Spleen (tissue), 11 donors: ENCODE results near the gene SMG6. TPM values are rescaled to one million over a fixed set of nuclear protein-coding genes. Genes with fewer than 3 reads are reported as not detected.

Source experiments
- DNase-seq: peaks from one replicate; pipeline ENCODE4 v3.0.0-alpha.2; 2020
- H3K27ac ChIP-seq, 8 donors: fragments of 200-600 bp; sonication (generic) in 7 of 8; 1 replicate in 4 of 8; 2 replicates in 4 of 8; pipeline versions ENCODE4 v1.5.0 to v1.8.0; 2016 to 2021; ENCODE audit warnings: inconsistent platforms in 4 of 8, mild to moderate bottlenecking in 4 of 8, moderate library complexity in 1 of 8
- H3K27me3 ChIP-seq, 7 donors: fragments of 200-600 bp; sonication (generic) in 6 of 7; replicated peaks in 1 of 7; 1 replicate in 4 of 7; 2 replicates in 3 of 7; pipeline versions ENCODE4 v1.5.0 to v1.8.0; 2016 to 2021; ENCODE audit warnings: inconsistent platforms in 3 of 7, mild to moderate bottlenecking in 1 of 7
- H3K36me3 ChIP-seq, 6 donors: fragments of 200-600 bp; sonication (generic) in 5 of 6; 1 replicate in 4 of 6; 2 replicates in 2 of 6; pipeline versions ENCODE4 v1.5.0 to v1.8.0; 2016 to 2021; ENCODE audit warnings: inconsistent platforms in 2 of 6
- H3K4me1 ChIP-seq, 6 donors: fragments of 200-600 bp; sonication (generic) in 5 of 6; 1 replicate in 3 of 6; 2 replicates in 3 of 6; pipeline versions ENCODE4 v1.5.0 to v1.8.0; 2016 to 2021; ENCODE audit warnings: inconsistent platforms in 3 of 6
- H3K4me3 ChIP-seq, 8 donors: fragments of 200-600 bp; sonication (generic) in 7 of 8; 1 replicate in 4 of 8; 2 replicates in 4 of 8; pipeline versions ENCODE4 v1.5.0 to v1.8.0; 2016 to 2021; ENCODE audit warnings: inconsistent platforms in 4 of 8, mild to moderate bottlenecking in 4 of 8, moderate library complexity in 2 of 8
- H3K9me3 ChIP-seq, 8 donors: fragments of 200-600 bp; sonication (generic) in 7 of 8; 1 replicate in 4 of 8; 2 replicates in 4 of 8; pipeline versions ENCODE4 v1.5.0 to v1.8.0; 2016 to 2021; ENCODE audit warnings: inconsistent platforms in 4 of 8
- CTCF ChIP-seq, 11 experiments: fragments of 200-600 bp in 7 of 11; fragments of 450-650 bp in 4 of 11; sonication (generic) in 4 of 11; IDR thresholded peaks in 8 of 11; conservative IDR thresholded peaks in 3 of 11; 1 replicate in 7 of 11; 2 replicates in 4 of 11; pipeline versions ENCODE4 v1.4.0 to v1.8.0; 2016 to 2021; ENCODE audit warnings: antibody characterized with exemption in 11 of 11, inconsistent platforms in 4 of 11, mild to moderate bottlenecking in 1 of 11
- POLR2A ChIP-seq, 3 donors: fragments of 450-650 bp; IDR thresholded peaks; one replicate each; pipeline ENCODE4 v1.5.1; 2017; ENCODE audit warnings: antibody characterized with exemption in 3 of 3, mild to moderate bottlenecking in 1 of 3
- POLR2AphosphoS5 ChIP-seq, 3 donors: sonication (generic); formaldehyde crosslinking; IDR thresholded peaks; one replicate each; pipeline ENCODE4 v1.5.1; 2017; ENCODE audit warnings: antibody characterized with exemption in 3 of 3
- WGBS, 5 donors: extraction: QIAGEN DNeasy Blood & Tissue Kit in 3 of 5; methylation state at CpG; one replicate each; pipeline versions ENCODE4 v1.1.5 to v1.1.7; 2013 to 2018; 5-methylcytosine and 5-hydroxymethylcytosine counted together
- intact Hi-C: fragments of 100-400 bp; cut with DNase I; formaldehyde crosslinking; loops from one replicate; pipeline ENCODE4 v1.15.0; 2023; ENCODE audit warnings: low total_unique reads
- polyA plus RNA-seq, 3 donors: library from polyadenylated mRNA; stranded (reverse); fragments of 200-250 nt; gene quantifications; one replicate each; pipeline ENCODE4 v1.2.1, GENCODE V29; 2013
- total RNA-seq, 7 donors: library from RNA; depleted of rRNA in 3 of 7; stranded (reverse); fragments of >200 nt in 3 of 7; fragmentation: NEBNext Ultra II Directional in 4 of 7; extraction: Animal tissue kit (Norgen Biotek cat#: 25700) in 4 of 7; gene quantifications; one replicate each; pipeline versions ENCODE4 v1.1.0 to v1.2.1, GENCODE V29; 2016 to 2021
- donor health status: healthy with polysubstance abuse.
- donor health status: DM: no; HTN: no; CAD: no; lungs with moderate emphysema.
- donor health status: DM: no; HTN: no; CAD: no.
- donor health status: Bipolar disorder and iron deficiency.
- donor health status: healthy.
- donor health status: DM: no; HTN: no; CAD: no.
- donor health status: DM: yes; HTN: yes; CAD: no.

SMG6 gene
- total and polyA plus RNA-seq, 10 donors = 9.7 to 44.2 (median 28.0) TPM

DNA sequence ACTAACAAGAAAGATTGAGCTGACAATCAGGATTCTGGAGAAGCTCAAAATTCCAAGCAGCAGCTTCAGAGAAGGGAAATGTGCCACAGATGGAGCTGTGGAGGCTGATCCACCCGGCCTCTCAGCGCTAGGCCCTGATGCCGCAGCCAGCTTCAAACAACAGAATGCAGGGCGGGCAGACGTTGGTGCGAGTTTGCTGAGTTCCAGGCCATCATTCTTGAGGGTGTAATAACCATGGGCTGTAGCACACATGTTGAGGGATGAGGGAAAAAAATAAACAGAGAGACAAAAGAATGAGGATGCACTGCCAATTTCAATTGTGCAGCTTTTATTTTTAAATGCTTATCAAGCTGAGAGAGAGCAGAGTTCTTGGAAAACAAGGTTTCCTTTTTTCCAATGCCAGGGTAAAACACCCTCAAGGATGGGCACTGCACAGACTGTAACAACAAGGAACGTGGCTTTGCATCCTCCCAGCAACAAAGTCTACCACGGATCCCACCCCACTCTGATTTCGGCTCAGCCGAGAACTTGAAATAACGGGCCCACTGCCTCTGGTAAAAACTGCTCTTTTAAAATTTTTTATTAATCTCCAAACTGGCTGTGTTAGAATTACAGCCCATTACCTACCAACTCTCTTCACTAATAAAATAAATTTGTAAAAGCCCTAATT is 90.2 kb downstream of the SMG6 start:
- no peak for DNase-seq
- H3K4me1 ChIP-seq = peaks cover 27 to 60% (median 40%) of the 10 kb centered on the region in 6 donors

GRCh38 chr17:2212400-2212981 is 91.1 kb downstream of the SMG6 start:
- intact Hi-C loops = no loop called here
- Histone ChIP-seq H3K9me3 (no peaks in the 10 kb centered on the region), H3K27me3 (no peaks in the 10 kb centered on the region), H3K4me1 (peaks cover 27 to 60% (median 39%) of the 10 kb centered on the region in 6 donors), H3K27ac (peak overlapping the region; percentile 74 to 91 (median 86)), H3K36me3 (peaks cover 0 to 15% (median 0%) of the 10 kb centered on the region in 6 donors), H3K4me3 (no peak overlapping the region)
- DNase-seq = no peak
- WGBS, 5 donors = 79 to 89% (median 82%) methylated on average over 10 of the region's 10 CpGs
- no peak for TF ChIP-seq CTCF (IDR thresholded peaks at IDR 0.05 in 8 of 11, conservative IDR thresholded peaks at IDR 0.05 in 3 of 11)
- no peak for TF ChIP-seq POLR2A (IDR thresholded peaks at IDR 0.05)
- no peak for TF ChIP-seq POLR2AphosphoS5 (IDR thresholded peaks at IDR 0.05)

More for the DNA sequence above, 90.2 kb downstream of the SMG6 start:
- H3K9me3 ChIP-seq = no peaks in the 10 kb centered on the region
- 80 to 87% (median 85%) methylated on average over 11 of the region's 11 CpGs for WGBS, 5 donors
- H3K4me3 ChIP-seq = no peak overlapping the region
- intact Hi-C loops = no loop called here
- no peaks in the 10 kb centered on the region for H3K27me3 ChIP-seq
- peak overlapping the region; percentile 74 to 91 (median 86) for H3K27ac ChIP-seq
- H3K36me3 ChIP-seq = peaks cover 0 to 12% (median 0%) of the 10 kb centered on the region in 6 donors
- TF ChIP-seq POLR2AphosphoS5 (IDR thresholded peaks at IDR 0.05) = no peak
- no peak for TF ChIP-seq CTCF (IDR thresholded peaks at IDR 0.05 in 8 of 11, conservative IDR thresholded peaks at IDR 0.05 in 3 of 11)
- TF ChIP-seq POLR2A (IDR thresholded peaks at IDR 0.05) = no peak

DNA sequence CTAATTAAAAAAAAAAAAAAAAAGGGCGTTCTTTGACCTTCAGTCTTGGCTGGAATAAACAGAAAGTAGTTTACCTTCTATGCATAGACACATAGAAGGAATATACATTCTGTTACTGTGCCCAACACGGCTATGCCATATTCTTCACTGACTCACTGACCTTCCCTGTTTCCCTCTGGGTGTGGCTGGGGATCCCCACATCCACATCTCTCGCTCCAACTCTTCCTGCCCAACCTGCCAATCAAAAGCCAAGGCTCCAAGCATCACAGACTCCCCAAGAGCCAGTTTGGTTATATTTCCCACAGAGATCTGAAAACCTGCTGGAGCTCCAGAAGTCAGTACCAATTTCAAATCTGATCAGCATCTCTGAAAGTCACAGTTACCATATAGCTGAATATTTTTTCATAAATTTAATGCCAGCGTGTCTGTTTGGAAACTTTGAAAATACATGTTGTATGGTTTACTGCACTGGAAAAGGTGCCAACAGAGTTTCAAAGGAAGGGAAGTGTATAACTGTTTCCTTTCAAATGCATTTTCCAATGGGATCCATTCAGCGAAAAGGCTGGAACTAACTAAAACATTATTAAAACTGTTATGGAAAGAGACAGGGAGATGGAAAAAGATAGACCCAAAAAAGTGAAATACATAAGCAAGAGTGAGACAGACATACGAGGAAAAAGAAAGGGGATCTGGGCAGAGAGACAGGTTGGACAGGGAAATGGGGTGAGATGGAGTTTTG is 91.8 kb downstream of the SMG6 start:
- H3K4me3 ChIP-seq = no peak overlapping the region
- no peak for TF ChIP-seq CTCF (IDR thresholded peaks at IDR 0.05 in 8 of 11, conservative IDR thresholded peaks at IDR 0.05 in 3 of 11)
- TF ChIP-seq POLR2AphosphoS5 (IDR thresholded peaks at IDR 0.05) = no peak
- no peak for TF ChIP-seq POLR2A (IDR thresholded peaks at IDR 0.05)
- no peaks in the 10 kb centered on the region for H3K9me3 ChIP-seq
- WGBS, 5 donors = 84 to 90% (median 86%) methylated on average over 6 of the region's 6 CpGs
- no peak for DNase-seq
- intact Hi-C loops = no loop called here
- peaks cover 27 to 58% (median 39%) of the 10 kb centered on the region in 6 donors for H3K4me1 ChIP-seq
- no peaks in the 10 kb centered on the region for H3K27me3 ChIP-seq
- H3K36me3 ChIP-seq = peaks cover 0 to 15% (median 0%) of the 10 kb centered on the region in 6 donors
- H3K27ac ChIP-seq = peak overlapping the region in 6 of 8 donors; percentile 85 to 91 (median 88)

DNA sequence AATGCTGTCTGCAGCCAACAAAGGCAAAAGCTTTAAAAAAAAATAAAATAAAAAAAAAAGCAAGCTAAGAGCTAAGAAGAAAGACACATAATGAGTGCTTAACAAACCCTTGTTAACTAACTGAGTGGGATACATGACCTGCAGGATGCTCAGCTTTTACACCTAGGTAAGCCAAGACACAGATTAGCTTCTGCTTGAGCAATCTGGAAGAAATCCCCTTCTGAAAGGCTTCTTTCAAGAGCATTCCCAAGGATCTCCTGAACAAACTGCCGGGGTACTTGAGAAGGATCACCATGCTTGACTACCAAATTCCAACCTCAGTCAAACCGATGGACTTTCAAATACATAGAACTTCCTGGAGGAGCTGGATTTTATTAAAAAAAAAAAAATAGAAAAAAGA is 92.9 kb downstream of the SMG6 start:
- H3K27ac ChIP-seq = peak overlapping the region in 1 of 8 donors; percentile 5
- peaks cover 0 to 15% (median 0%) of the 10 kb centered on the region in 6 donors for H3K36me3 ChIP-seq
- intact Hi-C loops = no loop called here

More for the DNA sequence above, 92.9 kb downstream of the SMG6 start:
- DNase-seq = no peak
- 86 to 97% (median 89%) methylated on average over 2 of the region's 2 CpGs for WGBS, 5 donors
- H3K4me3 ChIP-seq = no peak overlapping the region
- H3K9me3 ChIP-seq = no peaks in the 10 kb centered on the region
- peaks cover 20 to 47% (median 30%) of the 10 kb centered on the region in 6 donors for H3K4me1 ChIP-seq
- no peaks in the 10 kb centered on the region for H3K27me3 ChIP-seq
- TF ChIP-seq POLR2AphosphoS5 (IDR thresholded peaks at IDR 0.05) (no peak), POLR2A (IDR thresholded peaks at IDR 0.05) (no peak), CTCF (IDR thresholded peaks at IDR 0.05 in 8 of 11, conservative IDR thresholded peaks at IDR 0.05 in 3 of 11) (no peak)
